A549 treated with AZD9567 at 1 μM for 4 hours (cell line): ENCODE measurements around the gene CGRRF1. TPM values are rescaled to one million over a fixed set of nuclear protein-coding genes. Genes with fewer than 3 reads are reported as not detected.

ENCODE experiments used
- total RNA-seq: library from RNA; stranded (reverse); fragments of 200-300 nt; extraction: Qiagen RNA extraction; gene quantifications from 5 replicates; pipeline ENCODE4 v1.2.3, GENCODE V29; 2022; ENCODE audit not compliant: insufficient read depth

The CGRRF1 gene
- 16.6 to 25.9 TPM (median 20.1 TPM) in 5 replicates for total RNA-seq

GRCh38 chr14:54509546-54510501 is at the start of gene CGRRF1:
CGRRF1 (plus strand) TSS chr14:54509906; CDS start chr14:54509960, 54 bp downstream.

DNA sequence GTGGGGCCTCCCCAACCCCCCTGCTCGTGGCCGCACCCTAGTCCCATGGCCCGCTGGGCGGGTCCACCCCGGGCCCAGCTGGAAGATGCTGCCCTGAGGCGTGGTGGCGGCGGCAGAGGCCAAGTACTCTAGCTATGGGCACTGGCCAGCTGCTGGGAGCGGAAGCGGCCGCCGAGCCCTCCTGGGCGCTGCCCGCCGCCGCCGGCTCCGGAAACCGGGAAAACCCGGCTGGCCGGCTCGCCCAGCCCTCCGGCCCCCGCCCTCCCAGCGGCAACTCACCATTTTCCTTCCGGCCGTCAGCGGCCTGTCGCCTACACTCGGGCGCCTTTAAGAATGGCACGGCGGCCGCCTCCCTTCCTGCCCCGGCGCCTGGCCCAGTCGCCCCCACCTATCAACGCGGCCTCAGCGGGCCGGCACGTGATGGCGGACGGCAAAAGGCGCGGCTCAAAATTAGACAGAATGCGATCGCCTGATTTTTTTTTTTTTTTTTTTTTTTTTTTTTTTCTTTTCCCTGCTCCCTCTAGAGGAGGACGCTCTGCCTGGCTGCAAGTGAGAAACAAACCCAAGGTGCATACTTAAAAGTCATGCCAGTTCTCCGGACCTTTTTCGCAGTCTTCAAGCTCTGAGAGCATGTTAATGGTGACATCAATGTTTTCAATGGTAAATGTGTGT is 20.9 kb upstream of the CGRRF1 start, which contains the start of gene GMFB:
Gene GMFB, minus strand, starts transcription at position 335 of the 672 bp plus-strand sequence. Its CDS starts 53 bp downstream, at position 282.

DNA sequence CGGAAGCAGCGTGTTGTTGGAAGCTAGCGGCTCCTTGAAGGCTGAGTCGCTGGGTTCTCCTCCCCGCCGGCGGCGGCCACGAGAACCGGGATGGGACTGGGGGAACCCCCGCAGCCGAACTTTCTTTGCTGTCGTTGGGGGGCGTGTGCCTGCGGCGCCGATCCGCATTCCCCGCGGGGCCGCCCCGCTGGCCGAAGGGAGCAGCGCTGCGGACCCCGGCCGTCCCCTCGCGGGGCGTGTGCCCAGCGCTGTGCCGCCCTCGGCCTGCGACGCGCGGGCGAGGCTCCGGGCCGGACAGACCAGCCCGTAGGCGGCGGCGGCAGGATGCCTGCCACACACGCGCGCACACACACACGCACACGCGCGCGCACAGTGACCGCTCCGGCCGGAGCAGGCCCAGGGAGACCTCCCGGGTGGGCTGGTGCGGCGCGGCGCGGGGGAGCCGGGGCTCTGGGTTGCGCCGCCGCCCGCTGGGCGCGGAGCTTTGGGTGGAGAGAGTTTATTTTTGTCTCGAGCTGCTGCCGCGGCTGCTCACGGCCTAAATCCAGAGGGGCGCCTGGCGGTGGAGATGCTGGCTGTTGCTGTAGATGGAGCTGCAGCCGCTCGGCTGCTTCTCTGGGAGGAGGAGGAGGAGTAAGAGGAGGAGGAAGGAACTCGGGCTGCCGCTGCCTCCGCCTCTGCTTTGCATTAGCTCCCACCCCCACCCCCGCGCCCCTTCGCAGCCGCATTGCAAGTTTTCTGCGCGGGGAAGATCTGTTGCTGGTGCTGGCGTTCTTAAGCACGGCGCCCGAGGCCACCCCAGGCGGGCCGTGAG is 56.9 kb downstream of the CGRRF1 start, which contains the start of gene SAMD4A:
Gene SAMD4A, plus strand, starts transcription at position 719 of the 814 bp plus-strand sequence. CDS start 789 bp downstream, outside the sequence.

Other genes starting within 250 kb of the CGRRF1 start
- gene CDKN3, start 112.9 kb upstream of the CGRRF1 start, total RNA-seq: 52.5 to 82.9 TPM (median 81.5 TPM) in 5 replicates
- gene CNIH1, start 68.5 kb upstream of the CGRRF1 start, total RNA-seq: 246 to 384 TPM (median 263 TPM) in 5 replicates
- 31.2 to 50.5 TPM (median 43.5 TPM) in 5 replicates for gene GMFB, start 20.9 kb upstream of the CGRRF1 start, total RNA-seq
- 10.3 to 12.3 TPM (median 11.9 TPM) in 5 replicates for gene SAMD4A, start 57.2 kb downstream of the CGRRF1 start, total RNA-seq